ENCODE data around the gene FAM151A.

The FAM151A gene

DNA sequence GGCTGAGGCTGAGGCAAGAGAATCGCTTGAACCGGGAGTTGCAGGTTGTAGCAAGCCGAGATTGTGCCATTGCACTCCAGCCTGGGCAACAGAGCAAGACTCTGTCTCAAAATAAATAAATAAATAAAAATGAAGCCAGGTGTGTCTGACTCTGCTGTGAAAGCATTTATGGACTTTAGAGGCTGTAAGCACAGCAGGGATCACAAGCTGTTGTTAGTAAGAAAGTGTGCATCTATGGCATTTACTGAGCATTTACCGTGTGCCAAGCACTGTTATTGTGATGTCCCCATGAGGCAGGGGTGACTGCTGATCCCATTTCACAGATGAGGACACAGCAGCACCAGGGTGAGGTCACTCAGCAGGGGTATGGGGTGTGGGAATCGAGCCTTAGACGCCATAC is 20.1 kb downstream of the FAM151A start:
- no peak for DNase-seq

DNA sequence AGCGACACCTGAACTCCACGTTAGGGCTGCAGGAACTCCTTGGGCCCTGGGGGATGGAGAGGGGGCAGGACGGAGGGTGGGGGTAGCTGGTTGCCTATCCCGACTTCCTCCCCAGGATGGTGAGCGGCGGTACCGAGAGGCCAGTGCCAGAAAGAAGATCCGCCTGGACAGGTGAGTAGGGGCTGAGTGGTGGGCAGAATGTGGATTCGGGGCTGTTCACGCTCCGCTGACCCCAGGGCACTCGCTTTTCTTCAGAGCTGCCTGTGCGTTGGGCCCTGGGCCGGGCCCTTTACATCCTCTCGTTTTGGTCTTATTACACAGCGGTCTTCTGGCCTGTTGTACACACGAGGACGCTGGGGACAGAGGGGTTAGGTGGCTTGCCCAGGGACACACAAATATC is 20.8 kb downstream of the FAM151A start:
- DNase-seq = no peak

DNA sequence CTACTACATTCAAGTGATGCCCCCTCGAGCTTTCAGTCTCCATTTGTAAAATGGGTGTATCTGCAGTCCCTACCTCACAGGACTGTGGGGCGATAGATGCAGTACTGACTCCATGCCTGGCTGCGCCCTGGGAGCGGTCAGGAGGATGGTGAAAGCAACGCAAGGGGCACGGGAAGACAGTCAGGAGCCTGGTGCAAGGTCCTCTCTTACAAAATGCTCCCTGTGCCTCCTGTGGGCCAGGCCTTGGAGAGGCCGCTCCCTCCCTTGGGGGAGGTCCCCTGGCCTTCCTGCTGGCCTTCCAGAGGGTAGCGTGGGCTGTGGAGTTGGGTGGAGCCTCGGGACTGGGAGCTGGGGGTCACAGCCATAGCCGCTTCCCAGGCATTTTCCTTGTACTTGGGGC is 21.6 kb downstream of the FAM151A start:
- no peak for DNase-seq

DNA sequence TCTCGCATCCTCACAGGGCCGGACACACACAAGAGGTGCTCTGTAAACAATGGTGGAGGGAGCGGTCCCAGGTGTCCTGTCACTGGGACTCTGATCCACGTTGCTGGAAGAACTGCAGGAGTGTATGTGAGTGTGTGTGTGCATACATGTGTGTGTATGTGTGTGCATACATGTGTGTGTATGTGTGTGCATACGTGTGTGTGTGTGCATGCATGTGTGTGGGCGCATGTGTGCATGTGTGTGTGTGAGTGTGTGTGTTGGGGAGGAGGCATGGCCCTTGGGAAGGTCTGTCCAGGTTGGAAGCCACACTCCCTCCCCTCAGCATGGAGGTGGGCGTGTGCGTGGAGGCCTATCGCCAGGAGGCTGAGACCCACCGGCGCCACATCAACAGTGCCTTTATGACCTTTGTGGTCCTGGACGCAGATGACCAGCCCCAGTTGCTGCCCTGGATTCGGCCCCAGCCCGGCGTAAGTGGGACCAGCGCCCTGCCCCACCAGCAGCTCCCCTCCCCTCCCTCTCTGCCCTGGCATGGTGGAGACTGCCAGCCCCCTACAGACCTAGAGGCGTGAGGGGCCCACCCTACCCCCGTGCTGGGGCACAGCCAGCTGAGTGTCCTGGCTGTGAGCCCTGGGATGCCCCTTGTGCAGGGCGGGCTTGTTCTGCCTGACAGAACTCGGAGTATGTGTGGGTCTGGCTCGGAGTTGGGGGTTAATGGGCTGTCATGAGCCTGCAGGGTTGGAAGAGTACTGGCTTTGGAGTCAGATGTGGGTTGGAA is 22.2 kb downstream of the FAM151A start:
- DNase-seq = no peak

DNA sequence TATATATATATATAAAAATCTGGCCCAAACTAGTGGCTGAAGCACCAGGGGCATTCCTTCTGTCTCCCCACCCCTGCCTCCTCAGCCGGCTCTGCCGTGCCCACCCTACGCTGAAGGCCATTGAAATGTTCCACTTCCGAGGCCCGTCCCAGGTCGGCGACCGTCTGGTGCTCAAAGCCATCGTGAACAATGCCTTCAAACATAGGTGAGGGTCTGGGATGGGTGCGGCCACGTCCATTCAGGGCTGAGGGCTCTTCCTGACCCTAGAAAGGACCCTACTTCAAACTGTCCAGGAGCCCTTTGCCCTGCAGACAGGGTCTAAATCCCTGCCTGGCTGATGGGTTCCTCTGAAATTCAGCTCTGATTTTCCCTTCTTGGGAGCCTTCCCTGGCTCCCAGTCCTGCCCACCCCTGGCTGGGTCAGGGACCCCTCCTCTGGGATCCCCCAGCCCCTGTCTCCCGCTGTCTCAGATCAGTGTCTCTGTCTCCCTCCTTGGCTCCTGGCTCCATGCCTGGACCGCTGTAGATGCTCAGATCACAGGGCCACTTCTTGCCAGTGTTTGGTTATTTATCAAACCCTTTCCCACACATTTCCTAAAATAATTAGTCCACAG is 24.0 kb downstream of the FAM151A start:
- no peak for DNase-seq

DNA sequence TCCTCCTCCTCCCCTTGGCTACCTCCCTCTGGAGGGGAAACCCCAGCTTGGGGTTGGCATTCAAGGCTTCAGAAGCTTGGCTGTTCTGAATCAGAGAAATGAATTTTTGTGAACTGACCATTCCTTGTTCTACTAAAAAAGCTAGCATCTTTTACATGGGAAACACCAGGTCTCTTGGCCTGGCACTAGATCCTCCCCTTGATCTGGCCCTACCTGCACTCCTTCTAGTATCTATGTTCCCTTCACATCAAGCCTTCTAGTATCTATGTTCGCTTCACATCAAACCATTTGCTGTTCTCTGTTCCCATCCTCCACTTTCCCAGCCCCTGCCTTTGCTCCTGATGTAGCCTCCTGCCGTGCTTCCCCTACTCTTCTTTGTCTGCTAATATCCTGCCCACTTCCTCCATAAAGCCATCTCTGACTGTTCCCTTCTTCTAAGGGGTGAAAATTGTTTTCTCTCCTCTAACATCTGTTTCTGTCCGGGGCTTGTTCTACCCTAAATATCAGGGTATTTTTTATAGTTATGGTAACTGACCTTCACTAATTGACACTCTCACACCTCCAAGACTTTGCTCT is 25.8 kb downstream of the FAM151A start:
- DNase-seq = no peak

DNA sequence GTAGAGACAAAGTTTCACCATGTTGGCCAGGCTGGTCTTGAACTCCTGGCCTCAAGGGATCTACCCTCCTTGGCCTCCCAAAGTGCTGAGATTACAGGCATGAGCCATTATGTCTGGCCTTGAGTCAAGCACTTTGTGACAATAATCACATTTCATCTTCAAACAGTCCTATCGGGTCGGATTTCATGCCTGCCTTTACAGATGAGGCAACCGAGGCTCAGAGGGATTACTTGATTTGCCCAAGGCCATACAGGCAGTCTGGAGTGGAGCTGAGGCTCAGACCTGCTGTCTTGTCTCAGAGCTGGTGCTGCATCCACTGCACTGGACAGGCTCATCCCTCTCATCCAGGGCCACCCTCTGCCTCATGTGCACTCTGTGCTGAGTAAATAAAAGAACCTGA is 26.6 kb downstream of the FAM151A start:
- no peak for DNase-seq

DNA sequence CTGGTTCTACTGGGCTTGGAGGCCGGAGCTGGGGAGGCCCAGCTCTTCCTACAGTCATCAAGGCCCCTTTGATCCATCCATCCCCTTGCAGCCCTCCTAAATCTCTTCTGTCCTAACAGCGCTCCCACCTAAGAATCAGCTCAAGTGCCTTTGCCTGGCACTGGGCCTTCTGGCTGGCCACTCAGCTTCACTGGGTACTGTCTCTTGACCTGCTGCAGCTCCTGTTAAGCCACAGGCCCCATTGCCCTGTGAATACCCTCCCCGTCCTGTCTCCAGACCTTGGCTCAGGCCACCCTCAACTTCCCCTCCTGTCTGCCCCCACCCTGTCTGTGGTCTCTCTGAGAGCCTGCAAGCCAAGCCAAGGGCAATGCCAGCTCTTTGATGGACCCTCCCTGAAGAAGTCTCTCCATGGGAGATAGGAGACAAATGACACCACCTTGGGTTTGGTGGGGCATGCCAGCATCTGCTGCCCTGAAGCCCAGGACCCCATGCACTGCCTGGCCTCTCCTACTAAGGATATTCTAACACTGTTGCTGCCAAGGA is 27.3 kb downstream of the FAM151A start:
- DNase-seq = no peak

DNA sequence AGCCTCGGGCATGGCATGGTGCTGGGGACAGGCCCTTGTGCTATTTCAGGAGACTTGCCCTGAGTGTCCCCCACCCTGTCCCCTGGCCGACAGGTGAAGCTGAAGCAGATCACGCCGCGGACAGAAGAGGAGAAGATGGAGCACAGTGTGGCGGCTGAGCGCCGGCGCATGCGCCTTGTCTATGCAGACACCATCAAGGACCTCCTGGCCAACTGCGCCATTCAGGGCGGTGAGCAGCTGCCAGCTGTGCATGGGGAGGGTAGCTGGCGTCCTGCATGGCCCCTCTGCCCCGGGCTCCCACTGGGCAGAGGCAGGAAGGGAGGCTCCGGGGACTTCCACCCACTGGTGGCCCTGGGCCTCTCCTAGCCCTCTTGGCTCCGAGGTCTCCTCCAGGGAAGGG is 28.9 kb downstream of the FAM151A start:
- no peak for DNase-seq

DNA sequence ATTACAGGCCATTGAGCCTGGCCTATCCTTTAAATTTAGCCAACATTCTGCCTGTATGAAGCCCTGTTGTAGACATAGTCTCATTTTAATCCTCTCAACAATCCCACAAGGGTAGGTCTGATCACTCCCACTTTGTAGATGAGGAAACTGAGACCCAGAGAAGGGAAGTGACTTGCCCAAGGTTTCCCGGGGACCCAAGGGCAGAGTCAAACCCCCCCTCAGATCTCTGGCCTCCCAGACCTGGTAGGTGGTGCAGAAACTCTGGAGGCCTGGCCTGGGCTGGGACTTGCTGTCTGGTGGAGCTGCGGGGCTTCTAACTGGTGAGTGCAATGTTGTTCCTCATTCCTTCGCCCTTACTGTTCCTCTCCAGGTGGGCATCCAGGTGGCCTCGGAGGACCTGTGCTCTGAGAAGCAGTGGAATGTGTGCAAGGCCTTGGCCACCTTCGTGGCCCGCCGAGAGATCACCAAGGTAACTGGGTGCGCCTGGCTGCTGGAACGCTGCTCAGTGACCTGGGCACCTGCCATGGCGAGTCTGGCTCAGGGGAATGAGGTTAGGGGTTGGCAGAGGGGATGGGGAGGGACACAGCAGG is 29.7 kb downstream of the FAM151A start:
- no peak for DNase-seq

DNA sequence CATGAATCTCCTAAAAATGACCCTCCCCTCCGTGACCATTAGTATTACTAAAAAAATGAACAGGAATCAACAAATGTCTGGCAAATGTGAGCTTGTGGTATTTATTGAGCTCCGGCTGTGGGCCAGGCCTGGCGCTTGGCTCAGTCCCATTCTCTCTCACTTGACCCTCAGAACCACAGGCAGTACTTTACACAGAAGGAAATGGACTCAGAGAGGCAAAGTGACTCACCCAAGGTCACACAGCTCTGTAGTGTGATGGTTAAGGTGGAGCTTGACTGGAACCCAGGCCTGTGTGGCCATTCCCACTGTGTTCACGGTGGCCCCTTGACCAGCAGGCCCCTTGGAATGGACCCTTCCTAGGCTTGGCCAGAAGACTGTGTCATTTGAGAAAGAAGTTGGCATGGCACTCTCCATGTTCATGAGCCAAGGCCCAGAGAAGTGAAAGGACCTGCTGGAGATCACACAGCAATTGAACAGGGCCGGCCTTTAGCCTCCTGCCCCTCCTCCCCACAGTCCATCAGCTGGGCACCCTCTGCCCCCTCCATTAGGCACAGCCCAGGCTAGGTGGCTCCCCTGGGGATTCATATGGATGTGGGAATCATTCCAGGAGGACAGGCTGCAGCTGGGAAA is 32.1 kb downstream of the FAM151A start:
- DNase-seq = no peak

DNA sequence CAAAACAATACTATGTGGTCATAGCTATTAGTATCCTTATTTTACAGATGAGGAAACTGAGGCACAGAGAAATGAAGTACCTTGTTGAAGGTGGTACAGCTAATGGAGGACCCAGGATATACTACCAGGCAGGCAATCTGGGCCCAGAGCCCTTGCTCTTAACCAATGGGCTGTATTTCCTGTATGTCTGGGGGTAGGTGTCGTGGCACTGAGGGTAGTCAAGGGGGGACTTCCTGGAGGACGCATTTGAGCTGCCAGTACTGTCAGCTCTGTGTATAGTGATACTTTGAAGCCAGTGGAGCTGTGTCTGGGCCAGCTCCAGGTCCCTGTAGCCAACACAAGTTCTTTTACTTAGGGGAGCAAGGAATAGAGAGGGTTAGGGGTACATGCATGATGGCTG is 34.9 kb downstream of the FAM151A start:
- DNase-seq = no peak

DNA sequence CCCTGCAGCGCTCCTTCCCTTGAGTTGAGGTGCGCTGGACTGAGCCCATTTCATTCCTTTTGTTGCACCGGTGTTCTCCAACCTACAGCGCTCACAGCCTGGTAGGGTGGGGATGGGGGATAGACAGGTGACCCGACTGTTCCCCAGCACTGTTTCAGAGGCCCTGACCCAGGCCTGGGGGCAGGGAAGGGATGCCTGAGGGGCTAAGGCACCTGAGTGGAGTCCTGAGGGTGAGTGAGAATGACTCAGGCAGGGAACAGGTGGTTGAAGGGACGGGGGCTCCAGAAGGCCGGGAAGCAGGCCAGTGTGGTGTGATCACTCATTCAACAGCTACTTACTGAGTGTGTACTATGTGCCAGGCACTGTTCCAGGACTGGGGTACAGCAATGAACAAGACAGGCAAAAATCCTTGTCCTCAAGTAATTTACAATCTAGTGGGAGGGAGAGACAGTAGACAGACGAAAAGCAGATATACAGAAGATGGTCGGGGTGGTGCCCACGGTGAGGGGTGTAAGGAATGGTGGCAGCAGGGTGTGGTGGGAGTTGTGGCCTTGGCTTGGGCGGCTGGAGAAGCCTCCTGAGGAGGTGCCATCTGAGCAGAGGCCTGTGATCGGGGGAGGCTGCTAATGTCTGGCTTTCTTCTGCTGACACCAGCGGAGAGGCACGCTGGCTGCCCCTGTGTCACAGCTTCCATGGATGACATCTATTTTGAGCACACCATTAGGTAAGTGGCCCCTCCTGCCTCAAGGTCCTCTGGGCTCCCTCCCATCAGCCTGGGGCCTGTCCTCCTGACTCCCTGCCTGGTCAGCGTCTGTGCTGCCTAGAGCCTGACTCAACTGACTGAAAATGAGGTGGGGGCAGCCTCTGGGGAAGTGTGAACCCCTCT is 37.9 kb downstream of the FAM151A start:
- DNase-seq = no peak

DNA sequence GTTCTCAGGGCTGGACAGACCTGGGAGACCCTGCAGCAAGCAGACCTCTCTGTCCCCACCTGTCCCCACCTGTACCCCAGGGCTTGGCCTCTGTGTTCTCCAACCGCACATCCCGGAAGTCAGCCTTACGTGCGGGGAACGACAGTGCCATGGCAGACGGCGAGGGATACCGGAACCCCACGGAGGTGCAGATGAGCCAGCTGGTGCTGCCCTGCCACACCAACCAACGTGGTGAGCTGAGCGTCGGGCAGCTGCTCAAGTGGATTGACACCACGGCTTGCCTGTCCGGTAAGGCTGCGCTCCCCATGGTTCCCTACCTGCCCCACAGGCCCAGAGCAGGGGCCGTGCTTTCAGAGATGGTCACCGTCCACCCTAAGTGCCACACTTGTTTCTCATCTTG is 38.8 kb downstream of the FAM151A start:
- no peak for DNase-seq

DNA sequence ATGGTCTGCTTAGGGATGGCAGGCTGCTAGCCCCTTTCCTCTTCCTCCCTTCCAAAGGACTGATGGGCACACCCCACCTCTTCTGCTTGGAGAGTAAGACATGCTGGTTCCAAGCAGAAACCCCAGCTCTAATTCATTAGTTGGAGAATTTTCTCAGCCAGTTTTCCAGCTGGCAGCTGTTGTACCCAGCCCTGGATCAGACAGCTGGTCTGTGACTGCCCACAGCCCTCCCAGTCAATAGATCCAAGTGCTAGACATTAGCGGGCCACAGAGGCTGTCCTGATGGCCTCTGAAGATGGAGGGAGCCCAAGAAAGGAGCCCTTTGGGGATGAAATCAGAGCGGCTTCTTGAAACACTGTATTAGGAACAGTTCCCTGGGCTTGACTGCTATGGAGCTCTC is 39.5 kb downstream of the FAM151A start:
- no peak for DNase-seq

DNA sequence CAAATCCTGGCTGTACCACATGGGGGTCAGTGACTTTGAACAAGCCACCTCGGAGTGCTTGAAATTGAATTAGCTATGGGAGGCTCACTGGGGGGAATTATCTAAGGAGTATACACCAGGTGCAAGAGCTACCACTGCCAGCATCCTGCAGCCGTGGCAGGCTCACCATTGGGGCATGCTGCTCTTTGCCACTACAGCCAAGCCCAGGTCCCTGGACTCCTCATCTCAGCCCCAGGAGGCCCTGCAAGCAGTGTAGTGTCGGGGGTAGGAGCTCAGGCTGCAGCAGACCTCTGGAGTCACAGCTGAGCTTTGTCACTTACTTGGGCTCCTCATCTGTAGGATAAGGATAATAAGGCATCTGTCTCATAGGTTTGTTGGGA is 40.0 kb downstream of the FAM151A start:
- no peak for DNase-seq

DNA sequence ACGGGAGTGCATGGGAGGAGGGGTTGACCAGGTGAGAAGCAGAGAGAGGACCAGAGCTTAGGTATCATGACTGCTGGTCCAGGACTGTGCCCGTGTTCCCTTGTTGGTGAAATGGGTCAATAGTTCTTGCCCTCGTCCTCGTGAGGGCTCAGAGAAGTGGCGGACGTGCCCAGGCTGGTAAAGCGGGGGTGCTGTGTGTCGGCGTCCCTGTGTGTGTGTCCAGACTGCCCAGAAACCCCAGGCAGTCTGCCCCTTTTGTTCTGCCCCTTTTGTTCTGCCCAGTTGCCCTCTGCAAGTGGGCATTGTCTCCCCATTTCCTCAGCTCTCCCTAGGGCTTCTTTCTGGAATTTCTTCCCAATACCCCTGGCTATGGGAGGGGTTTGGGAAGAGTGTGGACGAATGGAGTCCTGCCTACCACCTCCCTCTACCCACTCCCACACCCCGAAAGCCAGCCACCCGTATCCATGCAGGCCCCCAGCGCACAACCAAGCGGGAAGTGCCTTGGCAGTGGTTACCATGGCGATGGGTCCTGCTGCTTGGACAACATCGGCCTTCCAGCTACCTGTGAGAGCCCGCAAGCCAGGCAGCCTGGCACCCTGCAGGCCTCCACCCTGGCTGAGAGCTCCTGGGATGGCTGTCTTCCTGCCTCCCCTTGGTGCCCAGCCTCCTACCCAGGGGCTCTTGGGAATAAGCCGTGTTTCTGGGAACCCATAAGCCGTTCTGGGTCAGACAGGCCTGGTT is 40.6 kb downstream of the FAM151A start:
- no peak for DNase-seq

DNA sequence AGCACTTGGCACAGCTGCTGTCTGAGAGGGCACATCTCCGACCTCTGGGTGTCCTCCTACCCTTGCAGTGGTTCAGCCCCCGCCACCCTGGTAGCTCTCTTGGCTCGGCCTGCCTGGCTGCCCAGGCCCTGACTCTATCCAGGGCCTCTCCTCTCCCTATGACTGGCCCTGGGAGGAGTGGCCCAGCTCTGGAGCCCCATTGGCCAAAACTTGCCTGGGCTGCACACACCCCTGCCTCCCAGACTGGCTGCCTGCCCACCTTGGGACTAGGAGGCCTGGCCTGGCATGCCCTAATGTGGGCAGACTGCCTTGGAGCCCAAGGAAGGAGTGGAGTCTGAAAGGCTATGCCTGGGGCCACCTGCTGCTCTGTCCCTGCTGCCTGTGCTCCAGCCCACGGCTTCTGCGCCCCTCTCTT is 41.7 kb downstream of the FAM151A start:
- no peak for DNase-seq

DNA sequence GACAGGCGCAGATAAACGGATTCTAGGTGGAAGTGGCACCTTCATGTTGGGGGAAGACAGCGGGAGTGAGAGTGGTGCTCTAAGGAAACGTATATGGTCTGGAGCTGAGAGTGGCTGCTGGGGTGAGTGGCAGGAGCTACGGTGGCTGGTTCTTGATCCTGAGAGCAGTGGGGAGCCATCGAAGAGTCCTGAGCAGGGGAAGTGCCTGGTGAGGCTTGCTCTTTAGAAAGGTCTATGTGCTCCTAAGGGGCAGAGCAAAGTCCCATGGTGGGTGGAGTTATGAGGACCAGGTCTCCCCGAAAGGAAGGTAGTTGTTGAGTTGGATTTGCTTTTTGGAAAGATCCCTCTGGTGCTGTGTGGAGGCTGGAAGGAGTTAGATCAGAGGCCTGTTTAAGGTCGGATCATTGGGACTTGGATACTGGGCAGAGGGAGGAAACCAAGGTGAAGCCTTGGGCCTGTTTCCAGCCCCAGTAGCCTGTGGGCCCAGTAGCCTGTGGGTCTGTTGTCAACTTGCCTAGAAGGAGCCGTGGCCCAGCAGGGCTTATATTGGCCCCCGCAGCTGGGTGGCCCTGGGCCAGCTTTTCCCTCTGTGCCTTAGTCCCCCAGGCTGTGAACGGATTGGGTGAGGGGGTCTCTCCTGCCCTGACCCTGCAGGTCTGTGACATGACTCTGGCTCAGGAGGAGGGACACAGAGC is 42.3 kb downstream of the FAM151A start:
- no peak for DNase-seq

DNA sequence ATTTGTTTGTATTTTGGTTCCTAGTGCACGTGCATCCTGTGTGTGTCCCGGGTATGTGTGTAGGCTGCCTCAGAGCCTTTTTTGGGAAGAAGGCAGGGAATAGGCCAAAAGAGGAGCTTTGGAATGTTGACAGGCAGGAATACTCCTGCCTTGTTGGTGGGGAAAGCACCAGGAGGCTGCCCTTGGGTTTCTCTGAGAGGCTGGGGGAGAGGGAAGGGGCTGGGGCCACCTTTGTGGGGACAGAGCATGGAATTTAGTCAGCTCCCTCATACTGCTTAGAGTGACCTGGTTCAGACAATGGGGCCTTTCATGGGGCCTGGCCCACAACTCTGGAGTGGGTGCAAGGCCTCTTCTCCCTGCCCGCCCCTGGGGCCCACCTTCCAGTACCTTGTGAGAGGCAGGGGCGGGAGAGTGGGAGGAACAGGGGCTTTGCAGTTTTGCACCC is 44.0 kb downstream of the FAM151A start:
- DNase-seq = no peak

DNA sequence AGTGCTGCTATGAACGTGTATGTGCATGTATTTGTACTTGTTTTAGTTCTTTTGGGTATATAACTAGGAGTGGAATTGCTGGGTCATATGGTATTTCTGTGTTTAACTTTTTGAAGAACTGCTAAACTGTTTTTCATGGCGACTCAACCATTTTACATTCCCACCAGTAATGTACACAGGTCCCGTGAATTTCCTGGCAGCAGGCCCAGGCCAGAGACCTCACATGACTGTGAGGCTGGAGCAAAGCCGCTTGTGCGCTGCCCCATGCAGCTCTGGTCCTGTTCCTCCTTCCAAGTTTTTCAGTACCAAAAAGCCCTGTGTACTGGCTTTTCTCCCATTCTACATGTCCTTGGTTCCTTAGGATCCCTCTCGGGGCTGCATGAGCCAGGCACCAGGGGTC is 45.7 kb downstream of the FAM151A start:
- no peak for DNase-seq

All from NCI-H1436 treated with DMSO at 0.1 percent for 48 hours (cell line).